HepG2 (cell line): ENCODE results near the gene CACNA1F. TPM values are rescaled to one million over a fixed set of nuclear protein-coding genes. Genes with fewer than 3 reads are reported as not detected.

ENCODE experiments used
- ATAC-seq: fragments of 200-7000 bp; cut with Tn5 transposase; 3 replicates; pipeline ENCODE4 v1.9.1; 2020; ENCODE audit warnings: mild to moderate bottlenecking, moderate library complexity
- BruUV-seq: library from RNA; stranded (reverse); fragments of 400-500 nt; replicated peaks from 2 replicates; lab custom pipeline; 2021; lab: Mats Ljungman, UMichigan
- CTCF ChIA-PET: fragments of 300-600 bp; formaldehyde crosslinking; extraction: SDS; loops from one replicate; lab custom pipeline; 2021; ENCODE audit warnings: low total read pairs, inconsistent platforms, low intra/inter-chr PET ratio; lab: Yijun Ruan, JAX
- POLR2A ChIA-PET: fragments of 350-600 bp; sonication (Branson Sonifier 250); formaldehyde crosslinking; loops from one replicate; lab custom pipeline; 2020; ENCODE audit warnings: antibody characterized with exemption, inconsistent platforms; lab: Yijun Ruan, JAX
- DNase-seq: peaks from one replicate; pipeline ENCODE4 v3.0.0-alpha.2; 2015; ENCODE audit warnings: low spot score
- FAIRE-seq: peaks from 3 replicates; lab custom pipeline; 2011; peaks lifted over from hg19 to GRCh38; lab: Jason Lieb, UNC
- H2AFZ ChIP-seq: one replicate; pipeline ENCODE4 v1.6.1; 2011; ENCODE audit warnings: low read length, inconsistent platforms
- H3K27ac ChIP-seq: fragments of 300-600 bp; 3 replicates; pipeline ENCODE4 v1.8.0; 2011; ENCODE audit warnings: mixed run types, mild to moderate bottlenecking, mixed read lengths, low read length, inconsistent platforms; ENCODE audit not compliant: insufficient read depth; ENCODE audit errors: extremely low read length
- H3K27me3 ChIP-seq, 2 experiments: fragments of 200-600 bp in 1 of 2; 2 replicates in 1 of 2; 3 replicates in 1 of 2; pipeline versions ENCODE4 v1.6.0 to v1.8.0; 2011; ENCODE audit warnings: low read length in 2 of 2, mild to moderate bottlenecking in 2 of 2, moderate library complexity in 2 of 2, inconsistent platforms in 1 of 2; ENCODE audit not compliant: insufficient read depth in 2 of 2, control insufficient read depth in 1 of 2
- H3K36me3 ChIP-seq, 2 experiments: fragments of 200-600 bp in 1 of 2; replicated peaks in 1 of 2; 2 replicates in 1 of 2; 3 replicates in 1 of 2; pipeline versions ENCODE4 v1.5.1 to v1.8.0; 2011; ENCODE audit warnings: low read length in 2 of 2, inconsistent platforms in 1 of 2; ENCODE audit not compliant: insufficient read depth in 2 of 2, control insufficient read depth in 1 of 2
- H3K4me1 ChIP-seq: 2 replicates; pipeline ENCODE4 v1.5.1; 2012; ENCODE audit warnings: low read length, inconsistent platforms; ENCODE audit not compliant: insufficient read depth
- H3K4me2 ChIP-seq: 2 replicates; pipeline ENCODE4 v1.6.0; 2011; ENCODE audit warnings: low read depth, low read length, inconsistent platforms
- H3K4me3 ChIP-seq, 3 experiments: fragments of 200-600 bp in 1 of 3; sonication (generic), shearing (Covaris generic) in 1 of 3; replicated peaks in 1 of 3; 2 replicates each; pipeline ENCODE4 v1.5.1; 2011 to 2016; ENCODE audit warnings: low read length in 3 of 3, inconsistent platforms in 2 of 3, low read depth in 2 of 3, mild to moderate bottlenecking in 2 of 3, control low read depth in 1 of 3, mixed read lengths in 1 of 3; ENCODE audit not compliant: insufficient read depth in 1 of 3
- H3K79me2 ChIP-seq: one replicate; pipeline ENCODE4 v1.6.1; 2011; ENCODE audit warnings: low read length, inconsistent platforms; ENCODE audit not compliant: insufficient read depth
- H3K9ac ChIP-seq: 2 replicates; pipeline ENCODE4 v1.6.0; 2011; ENCODE audit warnings: mild to moderate bottlenecking, low read depth, low read length, inconsistent platforms; ENCODE audit not compliant: insufficient read depth
- H3K9me3 ChIP-seq: 2 replicates; pipeline ENCODE4 v1.5.1; 2012; ENCODE audit warnings: mild to moderate bottlenecking, low read length
- H4K20me1 ChIP-seq: 2 replicates; pipeline ENCODE4 v1.6.0; 2011; ENCODE audit warnings: inconsistent platforms, mild to moderate bottlenecking, low read length, moderate library complexity; ENCODE audit not compliant: insufficient read depth
- ATF7-NPFF ChIP-seq: sonication (generic); formaldehyde crosslinking; IDR thresholded peaks from 2 replicates; pipeline ENCODE4 v1.8.1; 2023; ENCODE audit warnings: mild to moderate bottlenecking, low read depth, missing genetic modification reagents, moderate library complexity
- MYNN ChIP-seq: sonication (generic); formaldehyde crosslinking; IDR thresholded peaks from 2 replicates; pipeline ENCODE4 v1.4.0; 2020; ENCODE audit warnings: mild to moderate bottlenecking, low read depth, missing genetic modification reagents
- NR2F2 ChIP-seq: IDR thresholded peaks from 2 replicates; pipeline ENCODE4 v1.6.1; 2012; ENCODE audit warnings: low read depth, inconsistent platforms, borderline replicate concordance
- ONECUT2 ChIP-seq: sonication (generic); formaldehyde crosslinking; IDR thresholded peaks from 2 replicates; pipeline ENCODE4 v1.4.0; 2020; ENCODE audit warnings: missing genetic modification reagents
- RXRA ChIP-seq: sonication (generic); formaldehyde crosslinking; IDR thresholded peaks from 2 replicates; pipeline ENCODE4 v1.5.1; 2020; ENCODE audit warnings: missing genetic modification reagents
- SOX5 ChIP-seq: IDR thresholded peaks from 2 replicates; pipeline ENCODE4 v1.6.1; 2016; ENCODE audit warnings: borderline replicate concordance
- ZNF431 ChIP-seq: sonication (generic); formaldehyde crosslinking; IDR thresholded peaks from 2 replicates; pipeline ENCODE4 v1.9.0; 2022; ENCODE audit warnings: missing genetic modification reagents, low read depth, mild to moderate bottlenecking, borderline replicate concordance
- ZNF619 ChIP-seq: sonication (generic); formaldehyde crosslinking; IDR thresholded peaks from 2 replicates; pipeline ENCODE4 v1.4.0; 2020; ENCODE audit warnings: mild to moderate bottlenecking, missing genetic modification reagents
- WGBS: methylation state at CpG from one replicate; pipeline ENCODE4 v1.1.6; 2017; ENCODE audit warnings: low lambda C conversion rate; 5-methylcytosine and 5-hydroxymethylcytosine counted together
- in situ Hi-C: cut with HindIII; loops from 2 replicates; pipeline ENCODE4 v1.10.0; 2017; ENCODE audit warnings: low pct_unique_long_range_greater_than_20kb; ENCODE audit not compliant: extremely low pct_ligation_motif_present
- intact Hi-C: fragments of 100-400 bp; cut with micrococcal nuclease; formaldehyde crosslinking; loops from one replicate; pipeline ENCODE4 v1.10.0; 2022; ENCODE audit not compliant: unreplicated experiment
- polyA plus RNA-seq, 8 experiments: library from polyadenylated mRNA; depleted of rRNA in 3 of 8; stranded (reverse) in 7 of 8; unstranded in 1 of 8; fragments of >200 nt; fragmentation: Illumina TruSeq in 4 of 8; extraction: Trizol in 4 of 8; gene quantifications; 2 replicates each; pipeline versions ENCODE4 v1.2.1 to v1.2.3, GENCODE V29; 2011 to 2016; ENCODE audit warnings: low read depth in 4 of 8, missing spikeins in 1 of 8, mixed read lengths in 1 of 8; ENCODE audit not compliant: insufficient read depth in 1 of 8
- total RNA-seq, 5 experiments: library from RNA; depleted of rRNA; stranded (reverse); fragments of >200 nt; fragmentation: Illumina TruSeq; extraction: Trizol; gene quantifications; 2 replicates each; pipeline ENCODE4 v1.2.3, GENCODE V29; 2016; ENCODE audit warnings: low read depth in 1 of 5
- TF ChIP-seq, protein P1 (sequence below): sonication (generic); formaldehyde crosslinking; IDR thresholded peaks from 2 replicates; pipeline ENCODE4 v1.4.0; 2020; ENCODE audit warnings: mild to moderate bottlenecking, missing genetic modification reagents
- TF ChIP-seq, protein P2 (sequence below): fragments of 450-650 bp; IDR thresholded peaks from 2 replicates; pipeline ENCODE4 v1.6.1; 2016
- TF ChIP-seq, protein P3 (sequence below): sonication (generic); formaldehyde crosslinking; IDR thresholded peaks from 2 replicates; pipeline ENCODE4 v1.8.0; 2022; ENCODE audit warnings: missing genetic modification reagents, low read depth, mild to moderate bottlenecking, borderline replicate concordance
- TF ChIP-seq, protein P4 (sequence below): sonication (generic); formaldehyde crosslinking; IDR thresholded peaks from 2 replicates; pipeline ENCODE4 v1.4.0; 2020; ENCODE audit warnings: missing genetic modification reagents
- TF ChIP-seq, protein P5 (sequence below): sonication (generic); formaldehyde crosslinking; IDR thresholded peaks from 2 replicates; pipeline ENCODE4 v1.4.0; 2020; ENCODE audit warnings: missing genetic modification reagents
- TF ChIP-seq, protein P6 (sequence below): sonication (generic); formaldehyde crosslinking; IDR thresholded peaks from 2 replicates; pipeline ENCODE4 v1.8.1; 2023; ENCODE audit warnings: mild to moderate bottlenecking, missing genetic modification reagents

CACNA1F gene
- total and polyA plus RNA-seq, 2 of the 13 experiments (the other 11 are each of a cell fraction or from before 2014, with no cell fraction given) = 0.03 TPM; not detected in 1

DNA sequence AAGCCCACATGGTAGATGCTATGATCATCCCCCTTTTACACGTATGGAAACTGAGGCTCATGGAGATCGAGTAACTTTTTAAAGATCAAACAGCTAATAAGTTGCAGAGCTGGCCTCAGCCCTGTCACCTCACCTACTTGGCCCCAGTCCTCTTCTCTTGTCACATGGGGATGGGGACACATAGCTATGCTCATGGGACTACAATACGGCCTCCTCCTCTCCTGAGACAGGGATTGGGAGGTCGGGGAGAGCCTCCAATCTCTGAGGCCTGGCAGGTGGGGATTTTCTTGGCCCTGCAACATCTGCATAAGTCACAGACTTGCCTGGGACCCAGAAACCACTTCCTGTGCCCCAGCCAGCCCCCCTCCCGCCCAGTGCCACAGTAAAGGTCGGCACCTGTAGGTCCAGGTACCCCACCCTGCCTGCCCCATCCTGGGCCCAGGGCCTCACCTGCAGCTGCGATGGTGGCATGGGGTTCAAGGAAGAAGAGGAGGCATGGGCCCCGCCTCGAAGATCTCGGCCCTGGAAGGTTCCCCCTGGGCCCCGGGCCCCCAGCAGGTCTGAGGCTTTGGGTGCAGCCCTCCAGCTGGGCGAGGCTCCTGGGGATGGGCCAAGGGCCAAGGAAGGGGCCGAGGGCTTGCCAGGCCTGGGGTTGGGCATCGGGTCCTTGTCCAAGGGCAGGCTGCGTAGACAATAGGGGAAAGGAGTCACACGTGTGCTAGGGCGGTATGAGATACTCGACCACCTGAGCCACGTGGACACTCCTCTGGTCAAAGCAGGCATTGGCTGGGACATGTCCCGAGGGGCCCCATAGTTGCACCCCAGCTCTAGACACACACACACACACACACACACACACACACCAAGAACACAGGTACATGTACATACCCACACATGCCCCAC lies 25.0 kb upstream of the CACNA1F start:
- Histone ChIP-seq H3K27ac (no peak overlapping the region), H3K9me3 (no peaks in the 10 kb centered on the region), H3K4me2 (peak overlapping the region; percentile 23; the same call in 1 of the 2 replicates), H2AFZ (no peak overlapping the region), H3K79me2 (no peaks in the 10 kb centered on the region), H3K4me3 (no peak overlapping the region), H3K36me3 (no peaks in the 10 kb centered on the region), H4K20me1 (no peaks in the 10 kb centered on the region), H3K4me1 (peaks cover 11% of the 10 kb centered on the region), H3K27me3 (no peaks in the 10 kb centered on the region), H3K9ac (no peak overlapping the region)
- no peak for FAIRE-seq
- POLR2A ChIA-PET = interaction anchor here (1.8 kb wide), 1 partner anchor 11 kb away, joined by 6 read pairs; the partner anchor contains the start of gene PPP1R3F
- no TSS peak for BruUV-seq
- WGBS = no CpG with 5 or more reads among the region's 20 CpGs
- ATAC-seq = no peak
- no peak for DNase-seq
- CTCF ChIA-PET = no interaction called here
- in situ Hi-C loops = no loop called here
- intact Hi-C loops = no loop called here
- TF ChIP-seq ZNF619 (CRISPR knock-in tag) = no peak
- no peak for TF ChIP-seq ATF7-NPFF (CRISPR knock-in tag)
- TF ChIP-seq, protein P1, sequence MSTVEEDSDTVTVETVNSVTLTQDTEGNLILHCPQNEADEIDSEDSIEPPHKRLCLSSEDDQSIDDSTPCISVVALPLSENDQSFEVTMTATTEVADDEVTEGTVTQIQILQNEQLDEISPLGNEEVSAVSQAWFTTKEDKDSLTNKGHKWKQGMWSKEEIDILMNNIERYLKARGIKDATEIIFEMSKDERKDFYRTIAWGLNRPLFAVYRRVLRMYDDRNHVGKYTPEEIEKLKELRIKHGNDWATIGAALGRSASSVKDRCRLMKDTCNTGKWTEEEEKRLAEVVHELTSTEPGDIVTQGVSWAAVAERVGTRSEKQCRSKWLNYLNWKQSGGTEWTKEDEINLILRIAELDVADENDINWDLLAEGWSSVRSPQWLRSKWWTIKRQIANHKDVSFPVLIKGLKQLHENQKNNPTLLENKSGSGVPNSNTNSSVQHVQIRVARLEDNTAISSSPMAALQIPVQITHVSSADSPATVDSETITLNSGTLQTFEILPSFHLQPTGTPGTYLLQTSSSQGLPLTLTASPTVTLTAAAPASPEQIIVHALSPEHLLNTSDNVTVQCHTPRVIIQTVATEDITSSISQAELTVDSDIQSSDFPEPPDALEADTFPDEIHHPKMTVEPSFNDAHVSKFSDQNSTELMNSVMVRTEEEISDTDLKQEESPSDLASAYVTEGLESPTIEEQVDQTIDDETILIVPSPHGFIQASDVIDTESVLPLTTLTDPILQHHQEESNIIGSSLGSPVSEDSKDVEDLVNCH (CRISPR knock-in tag) = no peak
- TF ChIP-seq, protein P2, sequence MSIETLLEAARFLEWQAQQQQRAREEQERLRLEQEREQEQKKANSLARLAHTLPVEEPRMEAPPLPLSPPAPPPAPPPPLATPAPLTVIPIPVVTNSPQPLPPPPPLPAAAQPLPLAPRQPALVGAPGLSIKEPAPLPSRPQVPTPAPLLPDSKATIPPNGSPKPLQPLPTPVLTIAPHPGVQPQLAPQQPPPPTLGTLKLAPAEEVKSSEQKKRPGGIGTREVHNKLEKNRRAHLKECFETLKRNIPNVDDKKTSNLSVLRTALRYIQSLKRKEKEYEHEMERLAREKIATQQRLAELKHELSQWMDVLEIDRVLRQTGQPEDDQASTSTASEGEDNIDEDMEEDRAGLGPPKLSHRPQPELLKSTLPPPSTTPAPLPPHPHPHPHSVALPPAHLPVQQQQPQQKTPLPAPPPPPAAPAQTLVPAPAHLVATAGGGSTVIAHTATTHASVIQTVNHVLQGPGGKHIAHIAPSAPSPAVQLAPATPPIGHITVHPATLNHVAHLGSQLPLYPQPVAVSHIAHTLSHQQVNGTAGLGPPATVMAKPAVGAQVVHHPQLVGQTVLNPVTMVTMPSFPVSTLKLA = peak; percentile 89
- TF ChIP-seq MYNN (CRISPR knock-in tag) = no peak
- TF ChIP-seq ONECUT2 = no peak
- no peak for TF ChIP-seq ZNF431 (CRISPR knock-in tag)
- TF ChIP-seq, protein P3, sequence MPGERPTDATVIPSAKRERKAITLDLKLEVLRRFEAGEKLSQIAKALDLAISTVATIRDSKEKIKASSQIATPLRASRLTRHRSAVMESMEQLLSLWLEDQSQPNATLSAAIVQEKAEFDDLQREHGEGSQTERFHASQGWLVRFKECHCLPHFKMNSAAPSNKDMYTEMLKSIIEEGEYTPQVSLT (CRISPR knock-in tag) = no peak
- TF ChIP-seq RXRA (CRISPR knock-in tag) = no peak
- TF ChIP-seq, protein P4, sequence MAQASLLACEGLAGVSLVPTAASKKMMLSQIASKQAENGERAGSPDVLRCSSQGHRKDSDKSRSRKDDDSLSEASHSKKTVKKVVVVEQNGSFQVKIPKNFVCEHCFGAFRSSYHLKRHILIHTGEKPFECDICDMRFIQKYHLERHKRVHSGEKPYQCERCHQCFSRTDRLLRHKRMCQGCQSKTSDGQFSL (CRISPR knock-in tag) = no peak
- TF ChIP-seq, protein P5, sequence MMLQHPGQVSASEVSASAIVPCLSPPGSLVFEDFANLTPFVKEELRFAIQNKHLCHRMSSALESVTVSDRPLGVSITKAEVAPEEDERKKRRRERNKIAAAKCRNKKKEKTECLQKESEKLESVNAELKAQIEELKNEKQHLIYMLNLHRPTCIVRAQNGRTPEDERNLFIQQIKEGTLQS (CRISPR knock-in tag) = no peak
- TF ChIP-seq, protein P6, sequence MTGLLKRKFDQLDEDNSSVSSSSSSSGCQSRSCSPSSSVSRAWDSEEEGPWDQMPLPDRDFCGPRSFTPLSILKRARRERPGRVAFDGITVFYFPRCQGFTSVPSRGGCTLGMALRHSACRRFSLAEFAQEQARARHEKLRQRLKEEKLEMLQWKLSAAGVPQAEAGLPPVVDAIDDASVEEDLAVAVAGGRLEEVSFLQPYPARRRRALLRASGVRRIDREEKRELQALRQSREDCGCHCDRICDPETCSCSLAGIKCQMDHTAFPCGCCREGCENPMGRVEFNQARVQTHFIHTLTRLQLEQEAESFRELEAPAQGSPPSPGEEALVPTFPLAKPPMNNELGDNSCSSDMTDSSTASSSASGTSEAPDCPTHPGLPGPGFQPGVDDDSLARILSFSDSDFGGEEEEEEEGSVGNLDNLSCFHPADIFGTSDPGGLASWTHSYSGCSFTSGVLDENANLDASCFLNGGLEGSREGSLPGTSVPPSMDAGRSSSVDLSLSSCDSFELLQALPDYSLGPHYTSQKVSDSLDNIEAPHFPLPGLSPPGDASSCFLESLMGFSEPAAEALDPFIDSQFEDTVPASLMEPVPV (CRISPR knock-in tag) = no peak
- TF ChIP-seq SOX5 (CRISPR knock-in tag) = no peak
- no peak for TF ChIP-seq NR2F2
